Neural cell (in vitro differentiated cells): ENCODE results near the gene FBXO45. TPM values are rescaled to one million over a fixed set of nuclear protein-coding genes. Genes with fewer than 3 reads are reported as not detected.

Source experiments
- H2AFZ ChIP-seq: fragments of 200-600, 300-800 bp; sonication (generic), shearing (Covaris generic); 2 replicates; pipeline ENCODE4 v1.6.0; 2014; ENCODE audit warnings: low read depth, mild to moderate bottlenecking, antibody characterized with exemption, low read length, moderate library complexity
- H3F3A ChIP-seq: fragments of 200-600 bp; shearing (Covaris generic); 2 replicates; pipeline ENCODE4 v1.6.1; 2016; ENCODE audit warnings: mild to moderate bottlenecking, moderate library complexity, mixed read lengths, antibody characterized with exemption, low read length; ENCODE audit not compliant: insufficient read depth, poor library complexity, severe bottlenecking
- H3K27ac ChIP-seq: fragments of 200-600, 300-800 bp; sonication (generic), shearing (Covaris generic); 2 replicates; pipeline ENCODE4 v1.5.1; 2014; ENCODE audit warnings: mild to moderate bottlenecking, low read length, moderate library complexity
- H3K27me3 ChIP-seq: fragments of 300-800, 200-600 bp; sonication (generic), shearing (Covaris generic); 2 replicates; pipeline ENCODE4 v1.6.0; 2014; ENCODE audit warnings: mild to moderate bottlenecking, low read depth, low read length, moderate library complexity; ENCODE audit not compliant: insufficient read depth
- H3K36me3 ChIP-seq: fragments of 300-800, 200-600 bp; sonication (generic), shearing (Covaris generic); 2 replicates; pipeline ENCODE4 v1.5.1; 2014; ENCODE audit warnings: mild to moderate bottlenecking, antibody characterized with exemption, low read length, moderate library complexity; ENCODE audit not compliant: insufficient read depth
- H3K4me2 ChIP-seq: fragments of 300-800, 200-600 bp; sonication (generic), shearing (Covaris generic); 2 replicates; pipeline ENCODE4 v1.6.0; 2014; ENCODE audit warnings: mild to moderate bottlenecking, low read length
- H3K4me3 ChIP-seq: fragments of 300-800, 200-600 bp; sonication (generic), shearing (Covaris generic); 2 replicates; pipeline ENCODE4 v1.5.1; 2014; ENCODE audit warnings: mild to moderate bottlenecking, low read length, moderate library complexity
- H3K79me2 ChIP-seq: fragments of 200-600 bp; shearing (Covaris generic); replicated peaks from 2 replicates; pipeline ENCODE4 v1.6.0; 2014; ENCODE audit warnings: mild to moderate bottlenecking, low read length, moderate library complexity; ENCODE audit not compliant: insufficient read depth
- H3K9ac ChIP-seq: fragments of 300-800, 200-600 bp; sonication (generic), shearing (Covaris generic); 2 replicates; pipeline ENCODE4 v1.6.1; 2016; ENCODE audit warnings: mild to moderate bottlenecking, low read length, mixed read lengths
- H3K9me2 ChIP-seq: fragments of 200-600 bp; shearing (Covaris generic); 2 replicates; pipeline ENCODE4 v1.6.1; 2016; ENCODE audit warnings: mild to moderate bottlenecking, low read length, mixed read lengths; ENCODE audit not compliant: insufficient read depth
- H3K9me3 ChIP-seq: fragments of 200-600, 300-800 bp; sonication (generic), shearing (Covaris generic); 2 replicates; pipeline ENCODE4 v1.6.1; 2016; ENCODE audit warnings: mild to moderate bottlenecking, mixed run types, low read length, moderate library complexity, mixed read lengths
- H4K20me1 ChIP-seq: fragments of 200-600 bp; shearing (Covaris generic); 2 replicates; pipeline ENCODE4 v1.6.1; 2016; ENCODE audit warnings: mild to moderate bottlenecking, mixed run types; ENCODE audit not compliant: insufficient read depth
- CTCF ChIP-seq: fragments of 450-650 bp; IDR thresholded peaks from 2 replicates; pipeline ENCODE4 v1.5.1; 2014; ENCODE audit warnings: antibody characterized with exemption, mild to moderate bottlenecking, moderate library complexity; ENCODE audit not compliant: poor library complexity, severe bottlenecking
- EP300 ChIP-seq: fragments of 450-650 bp; conservative IDR thresholded peaks from 2 replicates; pipeline ENCODE4 v1.6.1; 2014; ENCODE audit warnings: antibody characterized with exemption, mild to moderate bottlenecking, moderate library complexity; ENCODE audit not compliant: poor library complexity, severe bottlenecking
- EZH2 ChIP-seq: fragments of 200-600, 300-800 bp; shearing (Covaris generic), sonication (generic); IDR thresholded peaks from 2 replicates; pipeline ENCODE4 v1.6.1; 2014; ENCODE audit warnings: antibody characterized with exemption, low read length, borderline replicate concordance, mild to moderate bottlenecking; ENCODE audit not compliant: insufficient read depth, poor library complexity, severe bottlenecking
- MXI1 ChIP-seq: fragments of 450-650 bp; conservative IDR thresholded peaks from 2 replicates; pipeline ENCODE4 v1.6.1; 2014; ENCODE audit warnings: antibody characterized with exemption, mild to moderate bottlenecking; ENCODE audit not compliant: poor library complexity, severe bottlenecking
- POLR2AphosphoS5 ChIP-seq: IDR thresholded peaks from 2 replicates; pipeline ENCODE4 v1.6.1; 2012
- RAD21 ChIP-seq: fragments of 450-650 bp; conservative IDR thresholded peaks from 2 replicates; pipeline ENCODE4 v1.6.1; 2014; ENCODE audit warnings: antibody characterized with exemption, mild to moderate bottlenecking, moderate library complexity
- REST ChIP-seq: IDR thresholded peaks from 2 replicates; pipeline ENCODE4 v1.6.1; 2012; ENCODE audit warnings: borderline replicate concordance
- SMC3 ChIP-seq: fragments of 450-650 bp; conservative IDR thresholded peaks from 2 replicates; pipeline ENCODE4 v1.6.1; 2014; ENCODE audit warnings: antibody characterized with exemption, mild to moderate bottlenecking, moderate library complexity; ENCODE audit not compliant: poor library complexity
- TAF1 ChIP-seq: IDR thresholded peaks from 2 replicates; pipeline ENCODE4 v1.6.1; 2012; ENCODE audit warnings: low read depth
- polyA plus RNA-seq: library from polyadenylated mRNA; depleted of rRNA; stranded (reverse); fragments of >200 nt; gene quantifications from 2 replicates; pipeline ENCODE4 v1.2.3, GENCODE V29; 2014

The FBXO45 gene
- polyA plus RNA-seq, 1 donor from 2014 or later: 35.3 TPM

- no peaks in the 10 kb centered on the region for H4K20me1 ChIP-seq
- no peaks in the 10 kb centered on the region for H3F3A ChIP-seq
- H3K9ac ChIP-seq: no peak overlapping the region
- no peak for TF ChIP-seq EZH2
- H3K27me3 ChIP-seq: no peaks in the 10 kb centered on the region
- H3K9me2 ChIP-seq: no peaks in the 10 kb centered on the region
- no peaks in the 10 kb centered on the region for H3K9me3 ChIP-seq
- no peak overlapping the region for H3K4me3 ChIP-seq
- no peaks in the 10 kb centered on the region for H3K79me2 ChIP-seq
- no peak overlapping the region for H3K4me2 ChIP-seq
- no peak overlapping the region for H2AFZ ChIP-seq
- no peaks in the 10 kb centered on the region for H3K36me3 ChIP-seq
- H3K27ac ChIP-seq: no peak overlapping the region
Observed at GRCh38 chr3:196528639-196529233, 39.7 kb upstream of the FBXO45 start.

GRCh38 chr3:196531418-196531817 lies 37.0 kb upstream of the FBXO45 start:
- Histone ChIP-seq H3K9ac (no peak overlapping the region), H2AFZ (no peak overlapping the region), H3K79me2 (no peaks in the 10 kb centered on the region), H3F3A (no peaks in the 10 kb centered on the region), H3K36me3 (no peaks in the 10 kb centered on the region), H3K27me3 (no peaks in the 10 kb centered on the region), H3K27ac (no peak overlapping the region), H3K4me2 (no peak overlapping the region), H4K20me1 (no peaks in the 10 kb centered on the region), H3K9me3 (no peaks in the 10 kb centered on the region), H3K4me3 (no peak overlapping the region), H3K9me2 (no peaks in the 10 kb centered on the region)
- TF ChIP-seq POLR2AphosphoS5: no peak
- no peak for TF ChIP-seq EP300
- TF ChIP-seq TAF1: no peak
- no peak for TF ChIP-seq SMC3
- TF ChIP-seq EZH2: no peak
- TF ChIP-seq MXI1: no peak
- no peak for TF ChIP-seq CTCF
- TF ChIP-seq RAD21: no peak
- TF ChIP-seq REST: no peak
